ENCODE measurements around the gene KCNMA1.

KCNMA1 gene

DNA sequence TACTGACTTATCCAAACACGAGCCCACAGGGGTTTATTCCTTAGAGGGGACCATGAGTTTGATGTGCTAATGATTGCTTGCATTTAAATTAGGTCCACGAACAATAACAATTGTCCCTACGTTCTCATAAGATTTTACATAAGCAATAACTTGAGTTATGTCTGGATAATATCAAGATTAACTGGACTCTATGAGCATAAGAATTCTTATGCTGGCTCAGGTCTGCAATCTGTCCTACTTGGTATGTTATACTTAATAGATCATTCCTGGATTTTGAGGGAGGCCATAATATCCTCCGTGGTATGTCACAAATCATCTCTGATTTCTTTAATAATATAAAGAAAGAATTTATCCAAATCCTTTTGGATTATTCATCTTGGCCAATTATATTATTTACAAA, 552.3 kb downstream of the KCNMA1 start:
- no peak for DNase-seq

DNA sequence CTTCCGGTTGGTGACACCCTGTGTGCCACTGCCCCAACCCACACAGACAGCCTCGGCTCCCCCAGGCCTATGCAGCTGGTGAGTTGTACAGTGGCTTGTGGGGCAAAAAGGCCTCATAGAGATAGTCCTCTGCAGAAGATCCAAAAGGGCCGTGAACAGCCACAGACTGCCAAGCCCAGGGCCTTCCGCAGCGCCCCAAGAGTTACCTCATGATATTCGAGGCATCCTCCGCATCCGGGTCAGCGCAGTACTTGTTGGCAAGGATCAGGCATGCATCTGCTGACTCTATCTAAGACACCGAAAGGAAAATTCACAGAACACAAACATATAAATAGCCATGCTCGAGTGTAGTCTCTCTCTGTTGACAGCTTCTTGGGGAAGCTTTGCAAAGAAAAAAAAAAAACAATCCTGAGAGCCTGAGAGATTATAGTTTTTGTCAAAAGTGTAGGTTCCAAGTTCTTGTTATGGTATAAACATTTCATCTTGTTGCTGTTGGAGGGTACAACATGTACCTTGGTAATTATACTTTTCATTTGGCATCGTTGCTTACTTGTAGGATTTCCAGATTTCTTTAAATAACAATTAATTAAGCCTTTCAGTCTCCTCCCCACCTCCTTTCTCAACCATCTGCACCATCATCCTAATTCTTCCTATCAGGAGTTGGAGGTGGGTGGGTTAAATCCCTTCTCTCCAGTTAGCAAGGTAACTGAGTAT, 553.0 kb downstream of the KCNMA1 start:
- no peak for DNase-seq

DNA sequence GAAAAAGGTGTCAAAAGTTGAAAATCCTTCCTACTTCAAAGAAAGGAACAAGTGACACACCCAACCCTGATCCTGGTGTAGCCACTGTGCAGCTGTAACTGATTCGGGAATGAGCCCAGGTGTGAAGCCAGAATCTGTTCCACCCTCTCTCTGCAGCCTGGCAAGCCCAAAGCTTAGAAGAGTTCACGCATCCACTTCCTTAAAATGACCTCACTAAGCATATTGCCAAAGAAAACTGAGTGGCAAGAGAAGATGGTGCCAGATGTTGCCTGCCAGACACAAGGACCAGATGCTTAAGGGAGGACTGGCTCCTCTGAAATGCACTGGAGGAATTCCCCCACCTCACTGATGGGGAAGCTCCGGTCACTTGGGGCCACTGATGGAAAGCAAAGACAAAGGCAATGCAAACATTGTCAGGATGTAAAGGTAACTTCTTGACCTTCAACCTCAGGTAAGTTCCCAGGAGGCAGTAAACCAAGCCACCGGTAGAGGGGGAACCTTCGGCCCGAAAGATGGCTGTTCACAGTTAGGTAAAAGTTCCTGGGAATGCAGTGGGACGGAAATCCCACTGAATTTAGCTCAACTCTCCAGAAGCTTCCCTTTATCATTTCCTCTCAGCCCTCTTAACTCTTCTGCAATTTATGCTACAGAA, 554.9 kb downstream of the KCNMA1 start:
- no peak for DNase-seq

DNA sequence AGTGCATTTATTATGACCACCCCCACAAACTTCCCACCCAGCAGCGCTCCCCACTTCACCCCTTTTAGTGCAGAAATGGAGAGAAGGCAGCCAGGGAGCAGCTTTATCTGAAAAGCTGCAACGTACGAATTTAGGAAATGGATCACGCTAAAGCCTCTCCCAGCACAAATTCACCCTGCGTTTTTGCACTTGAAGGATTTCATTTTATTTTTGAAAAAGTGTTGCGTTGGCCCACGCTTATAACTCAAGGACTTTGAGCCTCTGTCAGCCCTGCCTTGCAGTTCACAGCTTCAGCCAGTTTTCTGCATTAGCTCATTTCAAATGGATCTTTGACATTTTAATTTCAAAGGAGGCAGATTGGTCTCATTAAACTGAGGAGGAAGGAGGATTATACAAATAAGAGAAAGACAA, 556.1 kb downstream of the KCNMA1 start:
- no peak for DNase-seq

- DNase-seq = no peak
Measured at GRCh38 chr10:77080361-77081027, 557.1 kb downstream of the KCNMA1 start.

- no peak for DNase-seq
Measured at GRCh38 chr10:77079592-77080300, 557.9 kb downstream of the KCNMA1 start.

- DNase-seq = no peak
Measured at GRCh38 chr10:77077316-77077945, 560.2 kb downstream of the KCNMA1 start.

- no peak for DNase-seq
Measured at GRCh38 chr10:77075926-77076325, 561.7 kb downstream of the KCNMA1 start.

DNA sequence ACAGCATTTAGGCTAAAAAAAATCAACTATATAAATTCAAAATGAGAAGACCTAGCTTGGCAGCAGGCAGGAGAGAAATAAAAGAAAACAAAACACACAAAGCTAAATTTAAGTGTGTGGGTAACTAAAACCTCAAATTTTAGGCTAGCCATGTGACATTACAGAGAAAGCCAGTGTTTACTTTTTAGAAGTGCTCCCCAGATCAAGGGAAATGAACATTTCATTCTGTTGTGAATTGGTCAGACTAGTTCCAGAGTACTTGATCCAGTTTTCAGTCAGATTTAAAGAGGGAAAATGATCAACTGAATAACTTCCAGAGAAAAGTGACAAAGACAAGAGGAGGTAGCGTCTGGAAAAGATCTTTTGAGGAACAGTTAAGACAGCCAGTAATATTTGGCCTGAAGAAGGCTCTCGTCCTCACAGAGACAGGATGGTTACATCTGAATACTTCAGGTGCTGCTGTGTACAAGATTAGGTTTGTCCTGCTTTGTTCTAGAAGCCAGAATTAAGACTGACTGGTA, 563.4 kb downstream of the KCNMA1 start:
- no peak for DNase-seq

- no peak for DNase-seq
Measured at GRCh38 chr10:77073663-77073960, 564.0 kb downstream of the KCNMA1 start.

DNA sequence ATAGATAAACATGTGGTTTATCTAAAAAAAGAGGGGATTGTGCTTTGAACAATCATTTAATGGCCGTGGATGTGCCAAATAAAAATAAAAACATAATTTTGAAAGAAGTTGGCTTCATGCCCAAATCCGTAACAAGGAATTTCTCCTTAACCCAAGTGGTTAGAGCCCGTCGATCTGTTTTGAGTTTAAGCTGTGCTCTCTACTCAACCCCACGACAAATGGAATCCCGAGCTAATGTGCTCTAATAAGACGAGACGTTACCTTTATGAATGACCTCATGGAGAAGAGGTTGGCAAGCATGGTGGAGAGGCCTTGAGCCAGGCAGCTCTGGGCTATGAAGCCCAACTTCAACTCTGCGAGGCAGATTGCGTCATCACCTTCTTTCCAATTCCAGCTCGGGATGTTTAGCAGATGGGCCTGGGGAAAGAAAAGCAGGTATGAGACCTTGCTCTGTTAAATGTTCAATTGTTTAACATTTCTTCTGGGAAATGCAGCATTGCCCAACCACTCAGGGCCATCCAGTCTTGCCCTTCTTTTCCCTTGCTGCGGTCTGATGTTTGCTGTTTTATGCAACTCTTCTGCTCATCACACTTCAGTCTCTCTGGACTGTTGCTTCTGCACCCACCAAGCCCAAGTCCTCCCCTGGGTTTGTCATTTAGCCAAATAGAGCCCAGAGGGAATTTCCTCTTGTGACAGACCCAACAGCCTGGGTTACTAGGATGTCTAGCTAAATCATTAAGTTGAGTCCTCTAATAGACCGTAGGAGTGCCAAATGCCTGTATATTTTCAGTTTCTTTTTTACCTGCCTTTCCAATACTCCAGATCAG, 564.6 kb downstream of the KCNMA1 start:
- no peak for DNase-seq

- DNase-seq = no peak
Measured at GRCh38 chr10:77072361-77072835, 565.2 kb downstream of the KCNMA1 start.

- no peak for DNase-seq
Measured at GRCh38 chr10:77071956-77072355, 565.7 kb downstream of the KCNMA1 start.

GRCh38 chr10:77071001-77071511, 566.6 kb downstream of the KCNMA1 start:
- no peak for DNase-seq

- no peak for DNase-seq
Measured at GRCh38 chr10:77070346-77070745, 567.3 kb downstream of the KCNMA1 start.

DNA sequence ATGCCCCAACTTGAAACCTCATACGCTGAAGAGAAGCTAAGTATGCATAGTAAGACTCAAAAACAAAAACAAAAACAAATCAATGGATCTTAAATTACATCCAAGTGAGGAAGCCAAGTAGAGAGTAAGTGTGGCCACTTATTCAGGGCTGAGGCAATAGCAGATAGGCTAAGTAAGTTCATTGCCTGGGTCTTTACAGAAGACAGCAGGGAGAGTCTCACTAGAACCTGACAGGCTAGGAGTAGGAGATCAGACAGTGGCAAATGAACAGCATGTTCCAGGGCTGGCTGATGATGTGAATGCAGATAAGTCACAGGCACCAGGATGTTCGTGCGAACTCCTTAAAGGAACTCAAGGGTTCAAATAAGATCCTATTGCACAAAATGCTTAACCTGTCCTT, 568.6 kb downstream of the KCNMA1 start:
- DNase-seq = no peak

GRCh38 chr10:77068272-77068671, 569.3 kb downstream of the KCNMA1 start:
- no peak for DNase-seq

DNA sequence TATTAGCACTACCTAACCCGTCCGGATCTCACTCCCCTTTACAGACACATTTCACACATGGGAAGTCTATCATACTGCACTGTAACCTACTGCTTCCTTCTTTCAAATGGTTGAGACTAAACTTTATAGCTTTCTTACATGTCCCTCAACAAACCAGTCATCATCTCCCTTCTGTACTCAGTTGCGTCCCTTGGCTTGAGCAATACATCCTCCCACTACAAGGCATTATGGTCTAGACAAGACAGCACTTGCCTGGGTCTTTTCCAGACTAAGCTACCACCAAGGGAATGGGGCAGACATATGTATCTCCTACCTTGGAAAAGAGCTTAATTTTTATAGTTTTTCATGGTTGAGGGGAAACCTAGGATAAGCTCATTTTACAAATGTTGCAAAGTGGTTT, 575.2 kb downstream of the KCNMA1 start:
- no peak for DNase-seq

DNA sequence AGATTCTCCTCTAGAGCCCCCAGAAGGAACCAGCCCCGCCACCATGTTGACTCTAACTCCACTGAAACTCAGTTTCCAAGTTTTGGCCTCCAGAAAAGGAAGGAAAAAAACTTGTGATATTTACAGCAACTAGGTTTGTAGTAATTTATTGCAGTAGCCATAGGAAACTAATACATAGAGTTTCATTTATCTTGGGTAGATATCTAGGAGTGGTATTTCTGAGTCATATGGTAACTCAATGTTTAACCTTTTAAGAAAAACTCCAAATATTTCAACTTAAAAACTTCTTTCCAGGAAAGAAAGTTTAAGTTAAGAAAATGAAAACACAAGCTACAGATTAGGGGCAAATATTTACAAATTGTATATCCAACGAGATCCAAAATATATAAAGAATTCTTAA, 576.7 kb downstream of the KCNMA1 start:
- no peak for DNase-seq

DNA sequence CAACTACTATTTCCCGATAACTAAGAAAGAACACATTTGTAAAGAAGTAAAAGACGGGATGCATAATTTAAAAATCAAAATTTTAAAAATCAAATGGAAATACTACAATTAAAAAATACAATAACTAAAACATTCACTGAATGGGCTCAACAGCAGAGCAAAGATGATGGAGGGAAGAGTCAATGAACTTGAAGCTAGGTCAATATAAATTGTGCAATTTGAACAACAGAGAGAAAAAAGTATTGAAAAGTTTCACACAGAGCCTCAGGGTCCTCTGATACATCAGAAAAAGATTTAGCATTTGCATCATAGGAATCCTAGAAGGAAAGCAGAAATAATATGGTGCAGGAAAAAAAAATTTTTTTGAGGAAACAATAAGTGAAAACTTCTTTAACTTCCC, 581.0 kb downstream of the KCNMA1 start:
- DNase-seq = no peak

GRCh38 chr10:77052593-77052992, 585.0 kb downstream of the KCNMA1 start:
- DNase-seq = no peak

DNA sequence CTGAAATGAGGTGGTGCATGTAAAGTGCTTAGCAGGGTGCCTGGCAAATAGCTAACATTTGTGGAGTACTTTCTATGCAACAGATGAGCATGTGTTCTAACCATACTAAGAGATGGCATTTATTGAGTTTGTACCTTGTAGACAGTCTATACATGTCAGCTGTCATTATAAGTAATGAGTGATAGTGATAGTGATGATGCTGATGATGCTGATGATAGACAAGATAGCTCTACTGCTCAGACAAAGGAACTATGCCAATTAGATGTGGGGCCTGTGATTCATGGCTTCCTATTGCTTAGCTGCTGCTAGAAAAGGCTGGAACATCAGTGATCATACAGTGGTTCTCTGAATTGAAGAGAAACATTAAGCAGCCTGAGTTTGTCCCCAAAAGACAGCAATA, 585.8 kb downstream of the KCNMA1 start:
- DNase-seq = no peak
